ENCODE data around the gene WTAP.

- TF ChIP-seq CTCF (IDR thresholded peaks at IDR 0.05) (no peak), POLR2A (IDR thresholded peaks at IDR 0.05) (peak in 1 of 2 donors; percentile 9)
Measured at GRCh38 chr6:159701413-159701999, 25.8 kb upstream of the WTAP start.
